ENCODE measurements around the gene HAPLN2.
A peak's percentile ranks its signal among the peaks of the same experiment; 100 is the strongest.
"Not testable (repeated sequence)": the region's sequence is repeated elsewhere in the genome, so short reads cannot be mapped to it uniquely, and the experiment has no call there.

Gene HAPLN2

DNA sequence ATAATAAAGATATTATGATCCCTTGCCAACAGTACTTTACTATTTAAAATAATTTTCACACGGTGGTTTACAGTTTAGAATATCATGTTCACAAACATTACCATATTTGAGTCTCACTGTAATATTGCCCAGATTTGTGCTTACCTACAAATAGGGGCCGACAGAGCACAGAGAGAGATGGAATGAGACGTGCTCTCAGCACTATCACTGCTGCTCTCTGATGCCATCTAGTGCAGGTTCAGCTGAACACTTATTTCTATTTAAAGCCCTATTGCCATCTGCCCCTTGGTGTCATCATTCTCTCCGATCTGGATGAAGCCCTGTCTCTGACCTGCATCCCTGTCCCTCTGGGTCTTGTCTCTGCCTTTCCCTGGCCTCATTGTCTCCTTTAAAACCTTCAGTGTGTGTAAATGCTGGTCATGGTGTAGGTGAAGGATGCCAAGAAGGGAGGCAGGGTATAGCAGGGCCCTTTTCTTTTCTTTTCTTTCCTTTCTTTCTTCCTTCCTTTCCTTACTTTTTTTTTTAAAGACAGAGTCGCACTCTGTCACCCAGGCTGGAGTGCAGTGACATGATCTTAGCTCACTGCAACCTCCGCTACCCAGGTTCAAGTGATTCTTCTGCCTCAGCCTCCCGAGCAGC is 11.1 kb upstream of the HAPLN2 start:
- H3K4me3 ChIP-seq (ENCODE audit: severe bottlenecking), result no peak overlapping the region
- no peaks in the 10 kb centered on the region for H3K9me3 ChIP-seq (ENCODE audit: severe bottlenecking)
- ATAC-seq (ENCODE audit: low read depth) (peak; percentile 94), DNase-seq (ENCODE audit: low spot score) (no peak)
- H3K27me3 ChIP-seq (ENCODE audit: insufficient read depth, poor library complexity, severe bottlenecking), result peaks cover 10% of the 10 kb centered on the region
- H3K27ac ChIP-seq (ENCODE audit: poor library complexity, severe bottlenecking), result no peak overlapping the region
- H3K36me3 ChIP-seq (ENCODE audit: low read depth), result no peaks in the 10 kb centered on the region
- H3K4me1 ChIP-seq (ENCODE audit: insufficient read depth, poor library complexity, severe bottlenecking), result no peaks in the 10 kb centered on the region
- TF ChIP-seq, protein P1, sequence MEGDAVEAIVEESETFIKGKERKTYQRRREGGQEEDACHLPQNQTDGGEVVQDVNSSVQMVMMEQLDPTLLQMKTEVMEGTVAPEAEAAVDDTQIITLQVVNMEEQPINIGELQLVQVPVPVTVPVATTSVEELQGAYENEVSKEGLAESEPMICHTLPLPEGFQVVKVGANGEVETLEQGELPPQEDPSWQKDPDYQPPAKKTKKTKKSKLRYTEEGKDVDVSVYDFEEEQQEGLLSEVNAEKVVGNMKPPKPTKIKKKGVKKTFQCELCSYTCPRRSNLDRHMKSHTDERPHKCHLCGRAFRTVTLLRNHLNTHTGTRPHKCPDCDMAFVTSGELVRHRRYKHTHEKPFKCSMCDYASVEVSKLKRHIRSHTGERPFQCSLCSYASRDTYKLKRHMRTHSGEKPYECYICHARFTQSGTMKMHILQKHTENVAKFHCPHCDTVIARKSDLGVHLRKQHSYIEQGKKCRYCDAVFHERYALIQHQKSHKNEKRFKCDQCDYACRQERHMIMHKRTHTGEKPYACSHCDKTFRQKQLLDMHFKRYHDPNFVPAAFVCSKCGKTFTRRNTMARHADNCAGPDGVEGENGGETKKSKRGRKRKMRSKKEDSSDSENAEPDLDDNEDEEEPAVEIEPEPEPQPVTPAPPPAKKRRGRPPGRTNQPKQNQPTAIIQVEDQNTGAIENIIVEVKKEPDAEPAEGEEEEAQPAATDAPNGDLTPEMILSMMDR (IDR thresholded peaks at IDR 0.05; ENCODE audit: poor library complexity, severe bottlenecking), result peak; percentile 84

- H3K36me3 ChIP-seq (ENCODE audit: low read depth), result no peaks in the 10 kb centered on the region
- no peak overlapping the region for H3K27ac ChIP-seq (ENCODE audit: poor library complexity, severe bottlenecking)
- DNase-seq (ENCODE audit: low spot score) (no peak), ATAC-seq (ENCODE audit: low read depth) (peak; percentile 87)
- no peaks in the 10 kb centered on the region for H3K9me3 ChIP-seq (ENCODE audit: severe bottlenecking)
- H3K4me1 ChIP-seq (ENCODE audit: insufficient read depth, poor library complexity, severe bottlenecking), result no peaks in the 10 kb centered on the region
- TF ChIP-seq, protein P1 (IDR thresholded peaks at IDR 0.05; ENCODE audit: poor library complexity, severe bottlenecking), result peak; percentile 75
- peaks cover 10% of the 10 kb centered on the region for H3K27me3 ChIP-seq (ENCODE audit: insufficient read depth, poor library complexity, severe bottlenecking)
- H3K4me3 ChIP-seq (ENCODE audit: severe bottlenecking), result no peak overlapping the region
Observed at GRCh38 chr1:156608981-156609380, 10.2 kb upstream of the HAPLN2 start.

- not testable (repeated sequence) for H3K4me1 ChIP-seq (ENCODE audit: insufficient read depth, poor library complexity, severe bottlenecking); H3K4me3 ChIP-seq (ENCODE audit: severe bottlenecking); H3K27me3 ChIP-seq (ENCODE audit: insufficient read depth, poor library complexity, severe bottlenecking); H3K27ac ChIP-seq (ENCODE audit: poor library complexity, severe bottlenecking); ATAC-seq (ENCODE audit: low read depth); H3K36me3 ChIP-seq (ENCODE audit: low read depth); H3K9me3 ChIP-seq (ENCODE audit: severe bottlenecking); DNase-seq (ENCODE audit: low spot score)
Observed at GRCh38 chr1:156610072-156610471, 9.1 kb upstream of the HAPLN2 start.

DNA sequence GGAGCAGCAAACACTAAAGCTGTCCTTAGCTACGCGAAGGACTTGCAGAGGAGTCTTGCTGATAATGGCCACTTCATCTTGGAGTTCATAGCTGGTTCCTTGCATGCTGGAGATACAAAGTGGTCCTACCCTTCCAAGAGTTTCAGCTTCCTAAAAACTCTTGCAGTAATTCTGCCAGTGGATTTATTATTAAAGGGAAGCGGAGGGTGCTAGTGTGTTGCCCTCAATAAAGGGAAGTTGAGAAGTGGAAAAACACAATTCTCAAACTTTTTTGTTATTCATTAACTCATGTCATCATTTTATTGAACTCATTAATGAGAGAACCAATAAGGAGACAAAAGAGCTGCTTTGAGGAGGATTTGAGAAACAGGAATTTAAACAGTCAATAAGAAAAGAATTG is 6.5 kb upstream of the HAPLN2 start:
- Histone ChIP-seq H3K4me3 (ENCODE audit: severe bottlenecking) (no peak overlapping the region), H3K4me1 (ENCODE audit: insufficient read depth, poor library complexity, severe bottlenecking) (no peaks in the 10 kb centered on the region), H3K27me3 (ENCODE audit: insufficient read depth, poor library complexity, severe bottlenecking) (peaks cover 19% of the 10 kb centered on the region), H3K27ac (ENCODE audit: poor library complexity, severe bottlenecking) (no peak overlapping the region), H3K36me3 (ENCODE audit: low read depth) (no peaks in the 10 kb centered on the region), H3K9me3 (ENCODE audit: severe bottlenecking) (no peaks in the 10 kb centered on the region)
- TF ChIP-seq, protein P1 (IDR thresholded peaks at IDR 0.05; ENCODE audit: poor library complexity, severe bottlenecking), result no peak
- no peak for DNase-seq (ENCODE audit: low spot score)
- no peak for ATAC-seq (ENCODE audit: low read depth)

DNA sequence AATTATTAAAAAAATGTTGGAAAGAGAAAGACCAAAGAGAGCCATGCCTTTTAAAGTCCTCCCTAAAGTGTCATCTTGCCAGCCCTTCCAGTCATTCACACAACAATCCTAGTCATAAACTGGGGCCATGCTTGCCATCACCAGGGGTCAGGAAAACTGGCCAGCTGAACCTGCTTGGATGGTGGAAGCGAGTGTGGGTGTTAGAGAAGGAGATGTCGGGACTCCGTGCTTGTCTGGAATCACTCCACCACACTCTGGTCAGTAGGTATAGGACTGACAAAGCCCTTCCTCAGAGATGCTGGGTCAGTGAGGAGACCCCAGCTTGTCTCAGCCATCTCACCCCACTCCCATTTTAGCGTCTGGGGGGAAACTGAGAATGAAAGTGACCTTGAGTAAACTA is 3.3 kb upstream of the HAPLN2 start:
- no peak for ATAC-seq (ENCODE audit: low read depth)
- Histone ChIP-seq H3K36me3 (ENCODE audit: low read depth) (no peaks in the 10 kb centered on the region), H3K27ac (ENCODE audit: poor library complexity, severe bottlenecking) (no peak overlapping the region), H3K27me3 (ENCODE audit: insufficient read depth, poor library complexity, severe bottlenecking) (peaks cover 28% of the 10 kb centered on the region), H3K4me3 (ENCODE audit: severe bottlenecking) (no peak overlapping the region), H3K9me3 (ENCODE audit: severe bottlenecking) (no peaks in the 10 kb centered on the region), H3K4me1 (ENCODE audit: insufficient read depth, poor library complexity, severe bottlenecking) (no peaks in the 10 kb centered on the region)
- TF ChIP-seq, protein P1 (IDR thresholded peaks at IDR 0.05; ENCODE audit: poor library complexity, severe bottlenecking), result no peak
- DNase-seq (ENCODE audit: low spot score), result no peak
